ENCODE results near the gene SMNDC1. TPM values are rescaled to one million over a fixed set of nuclear protein-coding genes. Genes with fewer than 3 reads are reported as not detected.

The SMNDC1 gene
- polyA plus RNA-seq, 2 of the 4 experiments (the other 2 are of a cell fraction) = 27.5 to 40.2 TPM

GRCh38 chr10:110268971-110269370 lies 35.7 kb downstream of the SMNDC1 start:
- WGBS (ENCODE audit: missing lambda C conversion rate) = 64% methylated on average over 2 of the region's 2 CpGs
- H3K9me3 ChIP-seq = no peaks in the 10 kb centered on the region
- CTCF ChIA-PET = interaction anchor here (0.5 to 4.5 kb wide), 5 partner anchors 10 to 144 kb away, joined by 3 to 23 read pairs (median 6); no protein-coding TSS in a partner anchor
- TF ChIP-seq TFCP2L1 (CRISPR knock-in tag; IDR thresholded peaks at IDR 0.05) (no peak), JUN (IDR thresholded peaks at IDR 0.05) (no peak), ZSCAN20 (CRISPR knock-in tag; IDR thresholded peaks at IDR 0.05) (no peak), USF2 (IDR thresholded peaks at IDR 0.05) (no peak), HDAC2 (IDR thresholded peaks at IDR 0.05) (no peak), RARB (CRISPR knock-in tag; IDR thresholded peaks at IDR 0.05) (no peak), KDM1A (IDR thresholded peaks at IDR 0.05; ENCODE audit: low read depth) (no peak), FOXS1 (CRISPR knock-in tag; IDR thresholded peaks at IDR 0.05) (no peak), HOXB13 (CRISPR knock-in tag; IDR thresholded peaks at IDR 0.05; ENCODE audit: low read depth) (no peak), TP53 (CRISPR knock-in tag; IDR thresholded peaks at IDR 0.05) (no peak), BHLHE40 (IDR thresholded peaks at IDR 0.05; ENCODE audit: low read depth, low read length) (no peak), HOXA7 (CRISPR knock-in tag; IDR thresholded peaks at IDR 0.05) (no peak), FOSL2 (IDR thresholded peaks at IDR 0.05) (no peak), FOSL2 (CRISPR knock-in tag; IDR thresholded peaks at IDR 0.05) (no peak), RFX5 (IDR thresholded peaks at IDR 0.05) (no peak), RNF2 (IDR thresholded peaks at IDR 0.05; ENCODE audit: borderline replicate concordance, low read depth) (no peak), CHD2 (IDR thresholded peaks at IDR 0.05; ENCODE audit: low read length, partially characterized antibody) (no peak), GATA3 (IDR thresholded peaks at IDR 0.05; ENCODE audit: borderline replicate concordance) (no peak)
- TF ChIP-seq, protein P1, sequence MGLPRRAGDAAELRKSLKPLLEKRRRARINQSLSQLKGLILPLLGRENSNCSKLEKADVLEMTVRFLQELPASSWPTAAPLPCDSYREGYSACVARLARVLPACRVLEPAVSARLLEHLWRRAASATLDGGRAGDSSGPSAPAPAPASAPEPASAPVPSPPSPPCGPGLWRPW (IDR thresholded peaks at IDR 0.05) = no peak
- FAIRE-seq (no peak), DNase-seq (ENCODE audit: low read depth in 1 of 2, low spot score in 1 of 2) (no peak), ATAC-seq (no peak)
- no peak overlapping the region for H3K27ac ChIP-seq
- H3K4me1 ChIP-seq = no peaks in the 10 kb centered on the region
- H3K4me2 ChIP-seq = no peak overlapping the region
- POLR2A ChIA-PET = no interaction called here
- no peak overlapping the region for H3K4me3 ChIP-seq

- ATAC-seq = no peak
- no peaks in the 10 kb centered on the region for H3K4me1 ChIP-seq
- DNase-seq (ENCODE audit: low read depth in 1 of 2, low spot score in 1 of 2) = no peak
- no peak overlapping the region for H3K4me2 ChIP-seq
- FAIRE-seq = no peak
- ChIA-PET POLR2A (no interaction called here), CTCF (interaction anchor here (0.5 to 4.5 kb wide), 5 partner anchors 11 to 143 kb away, joined by 3 to 23 read pairs (median 6); no protein-coding TSS in a partner anchor)
- TF ChIP-seq SMC3 (IDR thresholded peaks at IDR 0.05) (no peak), SREBF2 (IDR thresholded peaks at IDR 0.05) (no peak), EP300 (IDR thresholded peaks at IDR 0.05) (no peak)
- TF ChIP-seq, protein P2, sequence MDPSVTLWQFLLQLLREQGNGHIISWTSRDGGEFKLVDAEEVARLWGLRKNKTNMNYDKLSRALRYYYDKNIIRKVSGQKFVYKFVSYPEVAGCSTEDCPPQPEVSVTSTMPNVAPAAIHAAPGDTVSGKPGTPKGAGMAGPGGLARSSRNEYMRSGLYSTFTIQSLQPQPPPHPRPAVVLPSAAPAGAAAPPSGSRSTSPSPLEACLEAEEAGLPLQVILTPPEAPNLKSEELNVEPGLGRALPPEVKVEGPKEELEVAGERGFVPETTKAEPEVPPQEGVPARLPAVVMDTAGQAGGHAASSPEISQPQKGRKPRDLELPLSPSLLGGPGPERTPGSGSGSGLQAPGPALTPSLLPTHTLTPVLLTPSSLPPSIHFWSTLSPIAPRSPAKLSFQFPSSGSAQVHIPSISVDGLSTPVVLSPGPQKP (IDR thresholded peaks at IDR 0.05; ENCODE audit: low read depth, low read length) = no peak
- no peaks in the 10 kb centered on the region for H3K9me3 ChIP-seq
- no peak overlapping the region for H3K4me3 ChIP-seq
- H3K27ac ChIP-seq = no peak overlapping the region
Measured at GRCh38 chr10:110268442-110268841, 36.3 kb downstream of the SMNDC1 start.

GRCh38 chr10:110267276-110267675 lies 37.4 kb downstream of the SMNDC1 start:
- TF ChIP-seq ZNF302 (CRISPR knock-in tag; IDR thresholded peaks at IDR 0.05) (no peak), EP300 (IDR thresholded peaks at IDR 0.05) (no peak), CTCF (IDR thresholded peaks at IDR 0.05) (no peak), FOSL2 (IDR thresholded peaks at IDR 0.05) (no peak), FOSL2 (CRISPR knock-in tag; IDR thresholded peaks at IDR 0.05) (no peak), JUNB (IDR thresholded peaks at IDR 0.05) (no peak), TP53 (CRISPR knock-in tag; IDR thresholded peaks at IDR 0.05) (no peak), TFCP2L1 (CRISPR knock-in tag; IDR thresholded peaks at IDR 0.05) (no peak), NR3C1 (IDR thresholded peaks at IDR 0.05) (no peak), NPAS2 (CRISPR knock-in tag; IDR thresholded peaks at IDR 0.05; ENCODE audit: borderline replicate concordance) (no peak), RAD21 (conservative IDR thresholded peaks at IDR 0.05 in 1 of 2, IDR thresholded peaks at IDR 0.05 in 1 of 2) (no peak), HDAC2 (IDR thresholded peaks at IDR 0.05) (no peak), ATOH8 (CRISPR knock-in tag; IDR thresholded peaks at IDR 0.05; ENCODE audit: low read depth) (no peak), MAFK (IDR thresholded peaks at IDR 0.05; ENCODE audit: partially characterized antibody) (no peak), ZSCAN20 (CRISPR knock-in tag; IDR thresholded peaks at IDR 0.05) (no peak)
- Histone ChIP-seq H3K4me3 (no peak overlapping the region), H3K27ac (no peak overlapping the region), H3K4me2 (no peak overlapping the region), H3K4me1 (no peaks in the 10 kb centered on the region), H3K9me3 (no peaks in the 10 kb centered on the region)
- CTCF ChIA-PET = interaction anchor here (0.6 to 4.5 kb wide), 3 partner anchors 12 to 129 kb away, joined by 3 to 23 read pairs (median 5); no protein-coding TSS in a partner anchor
- WGBS (ENCODE audit: missing lambda C conversion rate) = 57% methylated on average over 1 of the region's 1 CpG
- ATAC-seq (no peak), FAIRE-seq (no peak), DNase-seq (ENCODE audit: low read depth in 1 of 2, low spot score in 1 of 2) (no peak)
- POLR2A ChIA-PET = interaction anchor here (0.8 kb wide), 1 partner anchor 57 kb away, joined by 3 read pairs; no protein-coding TSS in a partner anchor
